Neuronal stem cell (in vitro differentiated cells): ENCODE measurements around the gene ARFGAP3.

Source experiments
- DNase-seq: peaks from one replicate; pipeline ENCODE4 v3.0.0-alpha.2; 2013; ENCODE audit warnings: low spot score
- H2AFZ ChIP-seq: one replicate; pipeline ENCODE4 v1.6.1; 2013; ENCODE audit warnings: mild to moderate bottlenecking, low read length, inconsistent platforms
- H2AK5ac ChIP-seq: 2 replicates; pipeline ENCODE4 v1.6.1; 2013; ENCODE audit warnings: low read depth, mild to moderate bottlenecking, inconsistent platforms, low read length, moderate library complexity, mixed read lengths
- H2BK120ac ChIP-seq: 2 replicates; pipeline ENCODE4 v1.6.1; 2013; ENCODE audit warnings: low read depth, mild to moderate bottlenecking, inconsistent platforms, low read length, moderate library complexity, mixed read lengths
- H2BK12ac ChIP-seq: one replicate; pipeline ENCODE4 v1.6.1; 2013; ENCODE audit warnings: low read length, inconsistent platforms
- H2BK15ac ChIP-seq: 2 replicates; pipeline ENCODE4 v1.6.1; 2013; ENCODE audit warnings: mild to moderate bottlenecking, low read length, inconsistent platforms, mixed read lengths
- H2BK5ac ChIP-seq: one replicate; pipeline ENCODE4 v1.6.1; 2013; ENCODE audit warnings: inconsistent platforms, mild to moderate bottlenecking, low read length, moderate library complexity
- H3K14ac ChIP-seq: one replicate; pipeline ENCODE4 v1.6.1; 2013; ENCODE audit warnings: low read length, inconsistent platforms
- H3K18ac ChIP-seq: 2 replicates; pipeline ENCODE4 v1.6.1; 2013; ENCODE audit warnings: low read length, inconsistent platforms
- H3K23ac ChIP-seq: 2 replicates; pipeline ENCODE4 v1.6.1; 2013; ENCODE audit warnings: low read depth, mild to moderate bottlenecking, mixed read lengths, low read length, inconsistent platforms; ENCODE audit not compliant: poor library complexity
- H3K27ac ChIP-seq: replicated peaks from 3 replicates; pipeline ENCODE4 v1.5.1; 2013; ENCODE audit warnings: low read length, inconsistent platforms
- H3K27me3 ChIP-seq, 3 experiments: 2 replicates each; pipeline ENCODE4 v1.6.1; 2013; ENCODE audit warnings: low read length in 3 of 3, mild to moderate bottlenecking in 2 of 3, inconsistent platforms in 1 of 3, low read depth in 1 of 3, mixed read lengths in 1 of 3, moderate library complexity in 1 of 3; ENCODE audit not compliant: control insufficient read depth in 3 of 3, insufficient read depth in 3 of 3
- H3K36me3 ChIP-seq, 2 donors: replicated peaks in 1 of 2; 2 replicates each; pipeline ENCODE4 v1.6.1; 2013; ENCODE audit warnings: low read length in 2 of 2; ENCODE audit not compliant: control insufficient read depth in 2 of 2, insufficient read depth in 2 of 2
- H3K4ac ChIP-seq: 2 replicates; pipeline ENCODE4 v1.6.1; 2013; ENCODE audit warnings: inconsistent platforms, mild to moderate bottlenecking, low read length, moderate library complexity
- H3K4me1 ChIP-seq, 2 donors: 1 replicate in 1 of 2; 2 replicates in 1 of 2; pipeline ENCODE4 v1.6.1; 2013; ENCODE audit warnings: low read length in 2 of 2, low read depth in 1 of 2; ENCODE audit not compliant: control insufficient read depth in 2 of 2, insufficient read depth in 1 of 2
- H3K4me2 ChIP-seq: one replicate; pipeline ENCODE4 v1.6.1; 2013; ENCODE audit warnings: mild to moderate bottlenecking, low read length, inconsistent platforms; ENCODE audit not compliant: insufficient read depth, poor library complexity, severe bottlenecking
- H3K4me3 ChIP-seq, 2 donors: 2 replicates each; pipeline ENCODE4 v1.5.1; 2013; ENCODE audit warnings: low read length in 2 of 2, mild to moderate bottlenecking in 2 of 2, inconsistent platforms in 1 of 2, moderate library complexity in 1 of 2
- H3K79me1 ChIP-seq: one replicate; pipeline ENCODE4 v1.6.1; 2013; ENCODE audit warnings: low read depth, mild to moderate bottlenecking, inconsistent platforms, low read length, moderate library complexity
- H3K9ac ChIP-seq: one replicate; pipeline ENCODE4 v1.6.1; 2013; ENCODE audit warnings: mild to moderate bottlenecking, low read depth, low read length, inconsistent platforms; ENCODE audit not compliant: poor library complexity
- H3K9me3 ChIP-seq, 2 donors: replicated peaks in 1 of 2; 2 replicates each; pipeline versions ENCODE3 to v1.6.1; 2013; ENCODE audit warnings: low read length in 2 of 2, mild to moderate bottlenecking in 2 of 2, inconsistent platforms in 1 of 2, low read depth in 1 of 2, mixed read lengths in 1 of 2, moderate library complexity in 1 of 2; ENCODE audit not compliant: control insufficient read depth in 2 of 2, insufficient read depth in 1 of 2
- H4K8ac ChIP-seq: one replicate; pipeline ENCODE4 v1.6.1; 2013; ENCODE audit warnings: low read depth, mild to moderate bottlenecking, inconsistent platforms, low read length, moderate library complexity
- H4K91ac ChIP-seq: one replicate; pipeline ENCODE4 v1.6.1; 2013; ENCODE audit warnings: low read length, low read depth, mild to moderate bottlenecking, inconsistent platforms; ENCODE audit not compliant: poor library complexity
- whole genome bisulfite sequencing, 2 donors: extraction: QIAGEN DNeasy Blood & Tissue Kit; methylation state at CpG; one replicate each; pipeline ENCODE4 v1.1.7; 2013; ENCODE audit warnings: missing lambda C conversion rate in 2 of 2, mixed read lengths in 1 of 2; ENCODE audit not compliant: insufficient read length in 2 of 2, insufficient replicate concordance in 1 of 2; ENCODE audit errors: extremely low coverage in 2 of 2; 5-methylcytosine and 5-hydroxymethylcytosine counted together

ARFGAP3 gene

GRCh38 chr22:42792909-42793847 is 63.9 kb downstream of the ARFGAP3 start:
- H2BK120ac ChIP-seq = no peak overlapping the region
- peak overlapping the region; percentile 65 for H3K23ac ChIP-seq
- H2BK12ac ChIP-seq = no peak overlapping the region
- H3K4me1 ChIP-seq = peaks cover 0 to 3% of the 10 kb centered on the region in 2 donors
- H3K4ac ChIP-seq = no peak overlapping the region
- no peak overlapping the region for H3K9ac ChIP-seq
- H3K27ac ChIP-seq = no peak overlapping the region
- peak overlapping the region; percentile 81 for H2AK5ac ChIP-seq
- H3K79me1 ChIP-seq = peaks cover 5% of the 10 kb centered on the region
- no peak overlapping the region for H3K4me2 ChIP-seq
- no peak for DNase-seq
- H4K8ac ChIP-seq = no peak overlapping the region
- H3K4me3 ChIP-seq = no peak overlapping the region
- H2AFZ ChIP-seq = no peak overlapping the region
- H3K14ac ChIP-seq = no peak overlapping the region
- H2BK5ac ChIP-seq = peak overlapping the region; percentile 75
- no peak overlapping the region for H4K91ac ChIP-seq
- H3K36me3 ChIP-seq = peaks cover 5 to 21% of the 10 kb centered on the region in 2 donors
- H3K18ac ChIP-seq = peak overlapping the region; percentile 64
- no peak overlapping the region for H2BK15ac ChIP-seq
- H3K9me3 ChIP-seq = no peaks in the 10 kb centered on the region
- WGBS, 2 donors = no CpG with 5 or more reads among the region's 25 CpGs
- H3K27me3 ChIP-seq = no peaks in the 10 kb centered on the region

DNA sequence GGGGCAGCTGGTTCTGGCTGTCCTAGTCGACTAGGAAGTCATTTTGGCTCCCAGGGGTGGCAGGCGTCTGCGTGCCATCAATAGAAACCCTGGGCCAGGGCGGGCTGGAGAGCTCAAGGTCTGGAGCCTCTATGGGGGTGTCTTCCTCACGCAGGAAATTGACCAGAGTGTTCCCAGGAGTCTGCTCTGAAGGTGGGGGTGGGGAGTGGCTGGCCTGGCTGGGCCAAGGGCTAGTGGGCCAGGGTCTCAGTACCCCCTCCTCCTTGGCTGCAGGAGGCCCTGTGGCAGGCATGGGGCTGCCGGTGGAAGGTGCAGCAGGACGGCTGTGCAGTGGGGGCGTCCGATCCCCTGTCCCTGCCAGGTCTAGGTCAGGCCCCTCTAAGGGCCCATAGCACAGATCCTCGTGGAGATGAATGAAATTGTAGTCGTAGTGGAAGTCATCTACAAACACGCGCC is 64.6 kb downstream of the ARFGAP3 start:
- no CpG with 5 or more reads among the region's 13 CpGs for WGBS, 2 donors
- Histone ChIP-seq H2BK12ac (no peak overlapping the region), H2AFZ (no peak overlapping the region), H2AK5ac (peak overlapping the region; percentile 92), H3K27ac (no peak overlapping the region), H3K9me3 (no peaks in the 10 kb centered on the region), H3K14ac (no peak overlapping the region), H3K4ac (no peak overlapping the region), H2BK5ac (peak overlapping the region; percentile 75), H3K4me3 (no peak overlapping the region), H2BK15ac (no peak overlapping the region), H3K27me3 (no peaks in the 10 kb centered on the region), H3K18ac (peak overlapping the region; percentile 85), H3K36me3 (peaks cover 2 to 14% of the 10 kb centered on the region in 2 donors), H3K4me2 (no peak overlapping the region), H3K23ac (peak overlapping the region; percentile 80), H3K79me1 (peaks cover 5% of the 10 kb centered on the region), H4K91ac (no peak overlapping the region), H4K8ac (no peak overlapping the region), H3K9ac (no peak overlapping the region), H3K4me1 (peaks cover 0 to 3% of the 10 kb centered on the region in 2 donors), H2BK120ac (no peak overlapping the region)
- DNase-seq = no peak

- H3K36me3 ChIP-seq = peaks cover 2 to 10% of the 10 kb centered on the region in 2 donors
- H3K14ac ChIP-seq = no peak overlapping the region
- no peak overlapping the region for H3K4me3 ChIP-seq
- no peak overlapping the region for H3K4me2 ChIP-seq
- H4K8ac ChIP-seq = no peak overlapping the region
- no peak overlapping the region for H3K27ac ChIP-seq
- H3K27me3 ChIP-seq = no peaks in the 10 kb centered on the region
- H3K9me3 ChIP-seq = no peaks in the 10 kb centered on the region
- peak overlapping the region; percentile 80 for H3K23ac ChIP-seq
- H2BK15ac ChIP-seq = no peak overlapping the region
- WGBS, 2 donors = no CpG with 5 or more reads among the region's 20 CpGs
- H2AK5ac ChIP-seq = peak overlapping the region; percentile 92
- no peak for DNase-seq
- peak overlapping the region; percentile 77 for H3K9ac ChIP-seq
- peaks cover 5% of the 10 kb centered on the region for H3K79me1 ChIP-seq
- H2BK12ac ChIP-seq = peak overlapping the region; percentile 41
- H4K91ac ChIP-seq = no peak overlapping the region
- no peak overlapping the region for H2BK120ac ChIP-seq
- H3K4me1 ChIP-seq = peaks cover 0 to 3% of the 10 kb centered on the region in 2 donors
- peak overlapping the region; percentile 39 for H2BK5ac ChIP-seq
- H3K4ac ChIP-seq = peak overlapping the region; percentile 37
- H2AFZ ChIP-seq = no peak overlapping the region
- peak overlapping the region; percentile 85 for H3K18ac ChIP-seq
These were observed 65.2 kb downstream of the ARFGAP3 start for GRCh38 chr22:42791721-42792452.

GRCh38 chr22:42788466-42788865 is 68.6 kb downstream of the ARFGAP3 start:
- DNase-seq = no peak
- Histone ChIP-seq H3K9me3 (no peaks in the 10 kb centered on the region), H3K9ac (peak overlapping the region; percentile 21), H3K4ac (no peak overlapping the region), H2BK5ac (no peak overlapping the region), H3K18ac (no peak overlapping the region), H3K23ac (no peak overlapping the region), H3K4me1 (peaks cover 0 to 3% of the 10 kb centered on the region in 2 donors), H3K4me3 (peak overlapping the region in 1 of 2 donors; percentile 40), H2AFZ (no peak overlapping the region), H2AK5ac (no peak overlapping the region), H2BK120ac (no peak overlapping the region), H3K14ac (no peak overlapping the region), H2BK12ac (no peak overlapping the region), H3K27ac (no peak overlapping the region), H4K91ac (no peak overlapping the region), H2BK15ac (no peak overlapping the region), H3K4me2 (no peak overlapping the region), H3K79me1 (peaks cover 5% of the 10 kb centered on the region), H4K8ac (no peak overlapping the region), H3K36me3 (no peaks in the 10 kb centered on the region), H3K27me3 (no peaks in the 10 kb centered on the region)
- WGBS, 2 donors = no CpG with 5 or more reads among the region's 11 CpGs
